NCI-H748 treated with DMSO at 0.1 percent for 48 hours (cell line): ENCODE measurements around the gene PRSS53.

ENCODE experiments used
- DNase-seq: peaks from one replicate; lab custom pipeline; 2025; lab: John Stamatoyannopoulos, UW

The PRSS53 gene

DNA sequence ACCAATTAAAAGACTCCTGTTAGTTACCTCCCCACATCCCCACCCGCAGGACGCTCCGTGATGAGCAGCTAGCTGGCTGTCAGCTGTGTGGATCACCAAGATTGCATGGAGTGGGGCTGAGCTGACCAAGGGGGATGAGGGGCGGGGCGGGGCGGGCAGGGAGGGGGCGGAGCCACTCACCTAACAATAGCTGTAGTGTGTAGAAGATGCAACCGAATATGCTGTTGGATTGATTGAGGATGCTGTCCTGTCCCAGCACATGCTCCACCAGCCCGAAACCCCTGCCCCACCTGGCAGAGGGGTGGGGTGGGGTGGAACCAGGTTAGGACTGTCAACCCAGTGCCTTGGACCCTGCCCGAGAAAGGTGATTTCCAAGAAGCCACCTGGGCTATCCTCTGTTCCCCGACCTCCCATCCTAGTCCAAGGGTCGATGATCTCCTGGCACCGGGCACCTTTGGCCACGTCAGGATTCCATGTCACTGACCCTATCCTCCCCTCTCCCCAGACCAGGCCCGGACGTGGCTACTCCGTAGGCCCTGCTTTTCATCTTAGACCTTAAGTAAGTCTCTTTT is 4.5 kb upstream of the PRSS53 start:
- peak; percentile 33 for DNase-seq

GRCh38 chr16:31092330-31092729 is 3.6 kb upstream of the PRSS53 start:
- DNase-seq: no peak

GRCh38 chr16:31090540-31090939 is 1.8 kb upstream of the PRSS53 start:
- DNase-seq: no peak

- no peak for DNase-seq
These were observed 456 bp upstream of the PRSS53 start for GRCh38 chr16:31089199-31089598.

GRCh38 chr16:31087971-31088370 is 772 bp downstream of the PRSS53 start:
- DNase-seq: no peak

DNA sequence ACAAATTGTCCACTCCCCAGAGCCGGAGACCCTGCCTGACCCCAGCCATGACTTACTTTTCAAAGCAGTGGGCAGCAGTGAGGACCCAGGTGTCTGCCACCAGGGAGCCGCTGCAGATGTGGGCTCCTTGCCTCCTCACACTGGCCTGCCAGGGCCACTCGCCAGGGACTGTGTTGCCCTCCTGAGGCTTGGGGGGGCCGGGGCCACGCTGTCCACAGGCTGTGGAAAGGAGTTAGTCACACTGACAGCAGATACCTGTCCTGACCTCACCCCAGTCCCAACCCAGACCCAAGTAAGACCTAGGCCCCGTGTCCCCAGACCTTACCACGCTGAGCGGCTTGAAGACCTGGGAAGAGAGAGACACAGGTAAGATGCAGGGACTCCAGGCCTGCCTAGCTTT is 1.3 kb downstream of the PRSS53 start:
- no peak for DNase-seq

GRCh38 chr16:31086629-31086906 is 2.2 kb downstream of the PRSS53 start:
- DNase-seq: no peak

- DNase-seq: no peak
These were observed 2.7 kb downstream of the PRSS53 start for GRCh38 chr16:31085873-31086628.

DNA sequence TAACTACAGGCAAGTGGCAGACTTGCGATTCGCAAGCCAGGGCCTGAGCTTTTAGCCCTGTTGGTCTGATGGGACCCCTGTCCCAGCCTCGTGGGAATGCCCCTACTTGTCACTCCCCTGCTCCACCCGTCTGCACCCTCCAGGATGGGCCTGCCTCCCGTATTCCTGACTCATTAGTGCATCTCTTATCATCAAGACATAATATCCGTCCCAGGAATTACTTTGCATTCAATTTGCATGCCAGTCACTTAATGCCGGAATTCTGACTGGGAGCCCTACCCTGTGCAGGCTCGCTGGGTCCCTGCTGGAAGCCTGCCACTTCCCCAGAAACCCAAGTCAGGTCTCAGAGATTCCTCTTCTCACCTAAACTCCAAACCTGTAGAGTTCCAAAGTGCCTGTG is 3.3 kb downstream of the PRSS53 start:
- no peak for DNase-seq

DNA sequence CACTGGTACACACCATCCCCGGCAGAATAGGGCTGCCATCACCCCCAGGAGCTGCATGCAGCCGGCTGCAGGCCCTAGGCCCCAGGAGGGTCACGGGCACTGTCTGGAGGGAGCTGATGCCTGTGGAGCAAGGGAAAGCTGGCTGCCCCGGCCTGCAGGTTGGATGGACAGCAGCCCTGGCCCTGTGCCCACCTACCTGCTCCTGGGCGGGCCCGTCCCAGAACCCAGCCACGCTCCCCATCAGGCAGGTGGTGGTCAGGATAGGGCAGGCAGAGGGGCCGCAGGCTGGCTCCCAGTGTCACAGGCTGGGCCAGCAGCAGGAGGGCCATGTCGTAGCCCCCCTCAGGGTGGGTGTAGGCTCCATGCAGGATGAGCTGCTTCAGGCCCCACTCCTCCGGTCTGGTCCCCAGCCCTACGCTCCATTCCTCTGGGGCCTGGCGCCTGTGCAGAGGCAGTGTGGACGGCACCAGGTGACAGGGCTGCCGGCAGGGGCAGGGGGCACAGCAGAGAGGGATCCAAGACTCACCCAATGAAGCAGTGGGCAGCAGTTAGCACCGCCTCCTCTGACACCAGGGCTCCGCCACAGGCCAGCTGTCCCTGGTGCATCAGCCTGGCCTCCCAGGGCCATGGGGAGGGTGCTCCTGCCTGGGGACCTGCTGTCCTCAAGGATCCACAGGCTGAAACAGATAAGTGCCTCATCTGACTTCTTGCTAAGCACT is 4.0 kb downstream of the PRSS53 start:
- DNase-seq: no peak

- DNase-seq: no peak
These were observed 4.8 kb downstream of the PRSS53 start for GRCh38 chr16:31083981-31084380.

GRCh38 chr16:31083556-31083955 is 5.2 kb downstream of the PRSS53 start:
- no peak for DNase-seq

GRCh38 chr16:31083081-31083480 is 5.7 kb downstream of the PRSS53 start:
- DNase-seq: no peak

DNA sequence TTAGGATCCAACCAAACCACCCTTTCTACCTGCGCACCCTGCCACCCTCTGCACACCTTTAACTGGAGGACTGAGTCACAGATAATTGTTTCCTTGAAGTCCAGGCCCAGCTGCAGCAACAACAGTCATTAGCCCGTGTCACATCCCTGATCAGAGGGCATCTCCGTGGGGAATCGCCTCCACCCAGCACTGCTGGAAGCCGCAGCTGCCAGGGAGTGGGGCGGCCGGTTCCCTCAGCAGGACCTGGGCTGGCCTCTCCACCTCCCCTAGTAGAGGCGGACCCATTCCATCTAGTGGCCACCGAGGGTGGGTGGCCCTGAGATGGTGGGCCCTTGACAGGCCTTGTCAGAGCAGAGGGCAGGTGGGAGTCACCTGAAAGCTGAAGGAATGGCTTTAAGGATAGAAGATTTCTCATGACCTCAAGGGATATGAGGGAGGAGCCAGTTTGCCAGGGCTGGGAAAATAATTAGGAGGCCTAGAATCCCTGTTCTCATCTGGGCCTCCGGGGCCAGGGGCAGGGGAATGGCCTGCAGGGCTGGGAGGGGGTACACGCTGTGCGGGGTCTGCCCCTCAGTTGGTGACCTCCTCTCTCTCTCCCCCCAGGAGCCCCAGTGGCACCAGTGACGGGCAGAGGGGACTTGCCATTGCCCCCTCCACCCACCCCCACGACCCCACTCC is 6.2 kb downstream of the PRSS53 start:
- DNase-seq: no peak

GRCh38 chr16:31081428-31082351 is 7.1 kb downstream of the PRSS53 start:
- DNase-seq: no peak

- DNase-seq: no peak
These were observed 7.9 kb downstream of the PRSS53 start for GRCh38 chr16:31080756-31081419.

- no peak for DNase-seq
These were observed 8.6 kb downstream of the PRSS53 start for GRCh38 chr16:31080035-31080629.

GRCh38 chr16:31079342-31079944 is 9.3 kb downstream of the PRSS53 start:
- no peak for DNase-seq

DNA sequence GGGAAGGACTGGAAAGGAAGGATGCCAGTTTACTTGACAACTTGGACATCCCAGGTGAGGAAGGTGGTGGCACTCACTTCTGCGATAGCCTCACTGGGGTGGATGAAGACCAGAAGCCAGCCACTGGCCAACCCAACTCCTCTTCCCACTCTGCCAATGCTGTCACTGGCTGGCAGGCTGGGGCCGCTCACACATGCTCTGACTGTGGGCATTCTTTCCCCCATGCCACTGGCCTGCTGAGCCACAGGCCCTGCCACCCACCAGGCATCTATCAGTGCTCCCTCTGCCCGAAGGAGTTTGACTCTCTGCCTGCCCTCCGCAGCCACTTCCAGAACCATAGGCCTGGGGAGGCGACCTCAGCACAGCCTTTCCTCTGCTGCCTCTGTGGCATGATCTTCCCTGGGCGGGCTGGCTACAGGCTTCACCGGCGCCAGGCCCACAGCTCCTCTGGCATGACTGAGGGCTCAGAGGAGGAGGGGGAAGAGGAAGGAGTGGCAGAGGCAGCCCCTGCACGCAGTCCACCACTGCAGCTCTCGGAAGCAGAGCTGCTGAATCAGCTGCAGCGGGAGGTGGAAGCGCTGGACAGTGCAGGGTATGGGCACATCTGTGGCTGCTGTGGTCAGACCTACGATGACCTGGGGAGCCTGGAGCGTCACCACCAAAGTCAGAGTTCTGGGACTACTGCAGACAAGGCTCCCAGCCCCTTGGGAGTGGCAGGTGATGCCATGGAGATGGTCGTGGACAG is 10.0 kb downstream of the PRSS53 start:
- no peak for DNase-seq
